C4-2B (cell line): ENCODE results near the gene FHIT.

Experiments
- H3K27ac ChIP-seq: fragments of 450-650 bp; 2 replicates; pipeline ENCODE4 v1.5.1; 2017
- ZFX ChIP-seq: fragments of 450-650 bp; IDR thresholded peaks from 2 replicates; pipeline ENCODE4 v1.6.1; 2017
- TF ChIP-seq, protein P1 (sequence below): fragments of 450-650 bp; conservative IDR thresholded peaks from 2 replicates; pipeline ENCODE4 v1.5.1; 2017; ENCODE audit warnings: mild to moderate bottlenecking

Gene FHIT

GRCh38 chr3:60932170-60932569 is 319.1 kb downstream of the FHIT start:
- TF ChIP-seq ZFX, result no peak
- TF ChIP-seq, protein P1, sequence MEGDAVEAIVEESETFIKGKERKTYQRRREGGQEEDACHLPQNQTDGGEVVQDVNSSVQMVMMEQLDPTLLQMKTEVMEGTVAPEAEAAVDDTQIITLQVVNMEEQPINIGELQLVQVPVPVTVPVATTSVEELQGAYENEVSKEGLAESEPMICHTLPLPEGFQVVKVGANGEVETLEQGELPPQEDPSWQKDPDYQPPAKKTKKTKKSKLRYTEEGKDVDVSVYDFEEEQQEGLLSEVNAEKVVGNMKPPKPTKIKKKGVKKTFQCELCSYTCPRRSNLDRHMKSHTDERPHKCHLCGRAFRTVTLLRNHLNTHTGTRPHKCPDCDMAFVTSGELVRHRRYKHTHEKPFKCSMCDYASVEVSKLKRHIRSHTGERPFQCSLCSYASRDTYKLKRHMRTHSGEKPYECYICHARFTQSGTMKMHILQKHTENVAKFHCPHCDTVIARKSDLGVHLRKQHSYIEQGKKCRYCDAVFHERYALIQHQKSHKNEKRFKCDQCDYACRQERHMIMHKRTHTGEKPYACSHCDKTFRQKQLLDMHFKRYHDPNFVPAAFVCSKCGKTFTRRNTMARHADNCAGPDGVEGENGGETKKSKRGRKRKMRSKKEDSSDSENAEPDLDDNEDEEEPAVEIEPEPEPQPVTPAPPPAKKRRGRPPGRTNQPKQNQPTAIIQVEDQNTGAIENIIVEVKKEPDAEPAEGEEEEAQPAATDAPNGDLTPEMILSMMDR, result no peak
- no peak overlapping the region for H3K27ac ChIP-seq

GRCh38 chr3:60931452-60931851 is 319.8 kb downstream of the FHIT start:
- H3K27ac ChIP-seq, result no peak overlapping the region
- TF ChIP-seq ZFX, result no peak
- TF ChIP-seq, protein P1, result no peak

DNA sequence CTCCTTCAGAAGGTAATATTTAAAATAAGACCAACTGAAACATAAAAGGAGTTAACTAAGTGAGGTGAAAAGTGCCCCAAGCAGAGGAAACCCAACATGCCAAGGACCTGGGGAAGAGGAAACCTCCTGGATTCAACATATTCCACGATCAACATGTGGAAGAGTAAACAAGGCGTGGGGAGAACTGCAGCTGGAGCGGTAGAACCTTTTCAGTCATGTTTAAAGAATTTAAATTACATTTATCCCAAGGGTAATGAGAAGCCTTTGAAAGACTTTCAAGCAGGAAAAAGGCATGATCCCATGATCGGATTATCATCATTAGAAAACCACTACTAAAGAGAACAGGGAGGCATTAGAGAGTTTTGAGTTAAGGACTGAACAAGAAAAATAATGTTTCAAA is 330.7 kb downstream of the FHIT start:
- H3K27ac ChIP-seq, result no peak overlapping the region
- TF ChIP-seq, protein P1, result no peak
- no peak for TF ChIP-seq ZFX

DNA sequence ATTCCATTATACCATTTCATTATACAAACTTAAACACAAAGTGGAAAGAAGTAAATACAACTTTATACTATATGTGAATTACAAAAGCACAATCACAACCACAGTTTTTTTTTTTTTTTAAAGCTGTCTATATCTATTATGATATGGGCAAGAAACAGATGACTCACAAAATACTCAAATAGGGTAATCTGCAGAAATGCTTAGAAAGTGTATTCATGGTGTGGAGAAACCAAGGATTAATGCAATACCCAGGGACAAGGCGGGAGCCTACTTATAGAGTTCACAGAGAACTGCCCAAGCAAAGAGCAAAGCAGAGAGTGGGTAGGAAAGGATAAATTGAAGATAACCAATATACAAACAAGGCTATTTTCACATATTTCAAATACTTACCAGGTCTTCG is 332.0 kb downstream of the FHIT start:
- TF ChIP-seq ZFX, result no peak
- TF ChIP-seq, protein P1, result no peak
- no peak overlapping the region for H3K27ac ChIP-seq

DNA sequence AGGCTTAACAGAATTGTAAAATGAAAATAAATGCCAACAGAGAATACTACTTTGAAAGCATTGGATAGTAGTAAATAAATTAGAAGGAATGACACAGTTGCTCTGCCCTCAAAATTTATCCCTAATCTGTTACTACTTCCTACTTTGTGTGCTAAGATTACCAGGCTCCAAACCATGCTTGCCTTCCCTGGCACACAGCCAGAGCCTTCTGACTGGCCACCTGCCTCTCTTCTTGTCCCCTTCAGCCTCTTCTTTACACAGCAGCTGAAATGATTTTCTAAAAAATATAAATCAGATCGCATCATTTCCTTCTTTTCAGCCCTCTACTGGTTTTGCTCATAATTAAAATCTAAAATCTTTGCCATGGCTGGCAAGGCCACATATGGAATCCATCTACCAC is 334.1 kb downstream of the FHIT start:
- no peak overlapping the region for H3K27ac ChIP-seq
- TF ChIP-seq, protein P1, result no peak
- no peak for TF ChIP-seq ZFX

DNA sequence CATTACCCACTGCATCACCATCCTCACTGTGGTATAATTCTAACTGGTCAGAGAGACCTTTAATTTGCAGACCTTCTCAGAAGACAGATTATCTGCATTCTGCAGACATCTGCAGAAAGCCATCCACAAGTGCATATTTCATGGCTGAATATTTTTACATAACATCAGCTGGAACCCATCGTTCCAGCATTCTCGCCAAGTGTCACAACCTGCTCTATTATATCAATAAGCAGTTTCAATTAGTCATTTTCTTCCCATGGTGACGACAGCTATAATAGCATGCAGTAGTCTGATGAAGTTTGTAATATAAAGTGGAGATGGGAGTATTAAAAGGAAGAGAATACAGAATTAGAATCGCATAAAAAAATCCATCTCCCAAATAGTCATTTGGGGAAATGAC is 334.7 kb downstream of the FHIT start:
- TF ChIP-seq, protein P1, result no peak
- TF ChIP-seq ZFX, result no peak
- no peak overlapping the region for H3K27ac ChIP-seq

GRCh38 chr3:60913474-60913873 is 337.8 kb downstream of the FHIT start:
- H3K27ac ChIP-seq, result no peak overlapping the region
- TF ChIP-seq ZFX, result no peak
- TF ChIP-seq, protein P1, result no peak
